ENCODE results near the gene STARD7. TPM values are rescaled to one million over a fixed set of nuclear protein-coding genes. Genes with fewer than 3 reads are reported as not detected.

STARD7 gene
- total RNA-seq, 1 donor from 2014 or later: 96.1 TPM

DNA sequence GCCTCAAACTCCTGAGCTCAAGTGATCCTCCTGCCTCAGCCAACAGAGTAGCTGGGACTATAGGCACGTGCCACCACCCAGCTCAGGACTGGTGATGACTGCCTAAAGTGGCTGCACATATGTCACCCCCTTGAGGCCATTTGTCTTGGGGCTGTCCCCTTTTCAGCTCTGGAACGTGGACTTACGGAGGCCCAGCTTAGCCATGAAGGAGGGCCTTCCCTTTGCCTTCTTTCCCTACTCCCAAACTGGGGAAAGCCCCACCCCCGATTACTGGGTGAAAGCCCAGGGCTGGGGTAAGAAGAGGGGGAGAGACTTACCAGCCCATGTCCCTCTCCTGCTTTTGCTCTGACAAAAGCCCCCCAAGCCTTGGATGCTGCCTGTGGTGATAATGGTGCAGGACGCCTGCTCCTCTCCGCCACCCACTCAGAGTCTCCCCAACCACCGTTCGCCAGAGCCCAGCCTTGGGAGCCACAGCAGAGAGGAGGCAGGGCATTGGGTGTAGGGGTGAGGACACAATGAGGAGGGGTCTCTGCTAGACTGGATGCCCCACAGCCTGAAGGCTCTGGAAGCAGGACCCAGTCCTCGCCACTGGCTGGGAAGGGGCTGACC lies 60.9 kb downstream of the STARD7 start:
- no peak overlapping the region for H3K4me3 ChIP-seq (ENCODE audit: low read depth, low read length)
- TF ChIP-seq, protein P1, sequence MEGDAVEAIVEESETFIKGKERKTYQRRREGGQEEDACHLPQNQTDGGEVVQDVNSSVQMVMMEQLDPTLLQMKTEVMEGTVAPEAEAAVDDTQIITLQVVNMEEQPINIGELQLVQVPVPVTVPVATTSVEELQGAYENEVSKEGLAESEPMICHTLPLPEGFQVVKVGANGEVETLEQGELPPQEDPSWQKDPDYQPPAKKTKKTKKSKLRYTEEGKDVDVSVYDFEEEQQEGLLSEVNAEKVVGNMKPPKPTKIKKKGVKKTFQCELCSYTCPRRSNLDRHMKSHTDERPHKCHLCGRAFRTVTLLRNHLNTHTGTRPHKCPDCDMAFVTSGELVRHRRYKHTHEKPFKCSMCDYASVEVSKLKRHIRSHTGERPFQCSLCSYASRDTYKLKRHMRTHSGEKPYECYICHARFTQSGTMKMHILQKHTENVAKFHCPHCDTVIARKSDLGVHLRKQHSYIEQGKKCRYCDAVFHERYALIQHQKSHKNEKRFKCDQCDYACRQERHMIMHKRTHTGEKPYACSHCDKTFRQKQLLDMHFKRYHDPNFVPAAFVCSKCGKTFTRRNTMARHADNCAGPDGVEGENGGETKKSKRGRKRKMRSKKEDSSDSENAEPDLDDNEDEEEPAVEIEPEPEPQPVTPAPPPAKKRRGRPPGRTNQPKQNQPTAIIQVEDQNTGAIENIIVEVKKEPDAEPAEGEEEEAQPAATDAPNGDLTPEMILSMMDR (IDR thresholded peaks at IDR 0.05; ENCODE audit: insufficient read depth, low read length, poor library complexity, severe bottlenecking): no peak
- H3K27me3 ChIP-seq (ENCODE audit: control insufficient read depth, insufficient read depth, low read length): peaks cover 9% of the 10 kb centered on the region
- no peaks in the 10 kb centered on the region for H3K36me3 ChIP-seq (ENCODE audit: control insufficient read depth, insufficient read depth, low read length)
- DNase-seq (ENCODE audit: low read depth): no peak

DNA sequence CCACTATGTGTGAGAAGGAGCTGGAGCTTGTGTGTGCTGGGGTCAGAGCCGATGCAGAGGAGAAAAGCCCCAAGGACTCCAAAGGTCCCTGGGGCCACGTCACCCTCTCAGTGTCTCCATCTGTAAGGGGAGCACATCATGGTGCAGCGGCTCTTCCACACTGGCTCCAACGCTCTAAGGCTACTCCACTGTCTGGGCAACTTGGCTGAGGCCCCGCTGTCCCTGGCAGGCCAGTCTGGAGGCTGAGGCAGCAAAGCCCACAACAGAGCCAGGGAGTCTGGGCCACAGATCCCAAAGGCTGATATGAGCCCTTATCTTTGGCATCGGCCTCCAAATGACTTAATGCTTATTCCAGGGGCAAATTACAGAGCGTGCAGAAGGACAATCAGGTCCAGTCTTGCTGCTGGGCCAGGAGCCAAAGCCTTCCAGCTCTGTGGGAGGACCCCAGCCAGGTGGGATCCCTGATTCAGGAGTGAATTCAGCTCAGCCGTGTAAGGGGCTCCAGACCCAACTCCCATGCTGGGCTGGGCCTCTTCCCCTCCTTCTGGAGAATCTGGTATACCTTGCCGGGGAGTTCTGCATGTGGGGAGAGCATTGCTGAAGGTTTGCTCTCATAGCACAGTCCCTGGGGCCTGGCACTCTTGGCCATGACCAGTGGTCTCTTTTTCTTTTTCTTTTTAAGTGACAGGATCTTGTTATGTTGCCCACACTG lies 61.6 kb downstream of the STARD7 start:
- no peak for DNase-seq (ENCODE audit: low read depth)
- H3K36me3 ChIP-seq (ENCODE audit: control insufficient read depth, insufficient read depth, low read length): no peaks in the 10 kb centered on the region
- no peak overlapping the region for H3K4me3 ChIP-seq (ENCODE audit: low read depth, low read length)
- TF ChIP-seq, protein P1 (IDR thresholded peaks at IDR 0.05; ENCODE audit: insufficient read depth, low read length, poor library complexity, severe bottlenecking): no peak
- peaks cover 9% of the 10 kb centered on the region for H3K27me3 ChIP-seq (ENCODE audit: control insufficient read depth, insufficient read depth, low read length)

DNA sequence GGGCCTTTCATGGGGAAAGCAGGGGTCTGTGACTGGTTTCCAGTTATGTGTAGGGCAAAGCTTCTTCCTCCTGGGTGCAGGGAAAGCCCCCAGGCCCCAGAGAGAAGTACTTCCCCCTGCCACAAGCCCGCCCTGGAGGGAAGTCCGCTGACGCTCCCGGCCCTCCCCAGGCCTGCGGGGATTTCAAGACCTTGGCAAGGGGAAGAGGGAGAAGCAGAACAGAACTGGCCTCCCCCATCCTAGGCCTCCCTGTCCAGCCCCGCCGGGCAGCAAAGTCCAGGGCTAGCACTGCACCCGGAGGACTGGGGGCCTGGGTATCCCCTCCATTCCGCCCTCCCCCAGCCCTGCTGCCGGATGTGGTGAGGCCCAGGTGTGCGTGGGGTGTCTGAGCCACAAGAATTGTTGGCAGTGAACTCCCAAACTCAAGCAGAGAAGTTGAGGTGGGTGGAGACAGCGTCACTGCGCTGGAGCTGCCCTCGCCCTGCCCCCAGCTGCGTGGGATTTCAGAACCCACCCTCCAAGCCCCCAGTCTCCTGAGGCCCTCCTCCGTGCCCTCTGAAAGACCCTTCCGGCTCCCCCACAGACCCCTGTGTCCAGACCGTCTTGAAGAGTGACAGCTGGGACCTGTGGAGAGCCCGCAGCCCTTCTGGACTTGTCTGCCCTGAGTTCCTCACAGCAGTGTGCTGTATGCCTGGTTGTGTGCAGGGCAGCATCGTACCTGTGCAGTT lies 62.3 kb downstream of the STARD7 start:
- Histone ChIP-seq H3K4me3 (ENCODE audit: low read depth, low read length) (no peak overlapping the region), H3K27me3 (ENCODE audit: control insufficient read depth, insufficient read depth, low read length) (peaks cover 9% of the 10 kb centered on the region), H3K36me3 (ENCODE audit: control insufficient read depth, insufficient read depth, low read length) (no peaks in the 10 kb centered on the region)
- no peak for DNase-seq (ENCODE audit: low read depth)
- TF ChIP-seq, protein P1 (IDR thresholded peaks at IDR 0.05; ENCODE audit: insufficient read depth, low read length, poor library complexity, severe bottlenecking): no peak

DNA sequence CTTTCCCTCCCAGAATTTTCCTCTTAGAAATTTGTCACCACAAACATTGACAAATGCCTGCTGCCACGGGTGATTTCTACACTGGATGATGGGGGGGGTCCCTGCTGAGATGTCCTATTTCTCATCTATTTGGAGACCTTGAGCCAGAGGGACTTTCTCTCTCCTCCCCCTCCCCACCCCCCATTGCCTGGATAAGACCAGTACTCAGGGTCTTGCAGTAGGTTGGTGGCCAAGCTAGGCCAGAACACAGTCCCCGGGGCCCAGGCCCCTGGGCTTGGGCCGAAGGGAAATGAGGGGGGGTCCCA lies 62.8 kb downstream of the STARD7 start:
- peaks cover 9% of the 10 kb centered on the region for H3K27me3 ChIP-seq (ENCODE audit: control insufficient read depth, insufficient read depth, low read length)
- DNase-seq (ENCODE audit: low read depth): no peak
- TF ChIP-seq, protein P1 (IDR thresholded peaks at IDR 0.05; ENCODE audit: insufficient read depth, low read length, poor library complexity, severe bottlenecking): no peak
- H3K4me3 ChIP-seq (ENCODE audit: low read depth, low read length): no peak overlapping the region
- H3K36me3 ChIP-seq (ENCODE audit: control insufficient read depth, insufficient read depth, low read length): no peaks in the 10 kb centered on the region

DNA sequence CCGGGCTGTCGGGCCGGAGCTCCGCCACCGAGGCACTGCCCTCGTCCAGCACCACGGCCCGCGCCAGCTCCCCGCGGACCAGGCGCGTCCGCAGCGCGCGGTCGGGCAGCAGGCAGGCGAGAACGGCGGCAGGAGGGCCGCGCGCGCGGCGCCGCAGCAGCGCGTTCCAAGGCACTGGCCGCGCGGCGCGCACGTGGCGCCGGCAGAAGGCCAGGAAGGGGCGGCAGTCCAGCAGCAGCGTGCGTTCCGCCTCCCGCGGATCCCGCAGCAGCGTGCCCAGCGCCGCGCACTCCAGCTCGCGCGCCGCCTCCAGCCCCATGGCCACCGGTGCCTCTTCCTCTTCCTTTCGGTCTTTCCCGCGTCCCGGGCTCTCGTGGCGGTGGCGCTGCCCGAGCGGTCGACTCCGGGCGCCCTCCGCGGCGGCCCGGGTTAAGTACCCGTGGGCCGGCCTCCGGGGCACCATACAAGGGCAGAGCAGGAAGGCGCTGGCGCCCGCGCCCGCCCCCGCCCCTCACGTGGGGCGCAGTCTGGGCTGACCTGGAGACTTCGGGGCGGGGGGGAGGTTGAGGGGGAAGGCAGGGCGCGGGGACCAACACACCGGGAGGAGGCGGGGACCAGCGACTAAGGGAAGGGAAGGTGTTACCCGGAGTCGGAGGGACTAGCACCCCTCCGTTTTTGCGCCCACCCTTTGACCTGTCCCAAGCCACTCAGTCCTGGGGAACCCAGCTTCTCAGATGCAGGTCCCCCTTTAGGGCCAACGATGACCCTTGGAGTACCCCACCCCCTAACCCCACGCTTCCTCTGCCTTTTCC lies 63.4 kb downstream of the STARD7 start, which contains the start of gene DUSP2:
TSS of gene DUSP2 (minus strand) at position 405 of the 812 bp plus-strand sequence. CDS start at position 319, 86 bp downstream.
- Histone ChIP-seq H3K36me3 (ENCODE audit: control insufficient read depth, insufficient read depth, low read length) (no peaks in the 10 kb centered on the region), H3K27me3 (ENCODE audit: control insufficient read depth, insufficient read depth, low read length) (peaks cover 9% of the 10 kb centered on the region), H3K4me3 (ENCODE audit: low read depth, low read length) (peak within 1 kb of the TSS; percentile 35)
- no peak for DNase-seq (ENCODE audit: low read depth)
- TF ChIP-seq, protein P1 (IDR thresholded peaks at IDR 0.05; ENCODE audit: insufficient read depth, low read length, poor library complexity, severe bottlenecking): no peak
